GM23338 (cell line): ENCODE measurements around the gene MAP7D1.

Source experiments
- CREB1 ChIP-seq: fragments of 250-450 bp; sonication (Bioruptor Pico); IDR thresholded peaks from 2 replicates; pipeline ENCODE4 v1.5.0; 2020; ENCODE audit warnings: low read depth, mild to moderate bottlenecking, moderate library complexity
- CTCF ChIP-seq, 2 experiments: fragments of 200-600 bp in 1 of 2; sonication (generic) in 1 of 2; conservative IDR thresholded peaks; 2 replicates each; pipeline versions ENCODE4 v1.5.1 to v1.6.1; 2016 to 2017; ENCODE audit warnings: antibody characterized with exemption in 2 of 2, low read depth in 2 of 2, mild to moderate bottlenecking in 2 of 2, moderate library complexity in 1 of 2
- EZH2 ChIP-seq: fragments of 200-600 bp; sonication (generic); IDR thresholded peaks from one replicate; pipeline ENCODE4 v1.8.0; 2017; ENCODE audit warnings: antibody characterized with exemption, mild to moderate bottlenecking, low read depth; ENCODE audit not compliant: unreplicated experiment
- EZH2phosphoT487 ChIP-seq: fragments of 200-600 bp; sonication (generic); IDR thresholded peaks from one replicate; pipeline ENCODE4 v1.8.1; 2018; ENCODE audit warnings: antibody characterized with exemption; ENCODE audit not compliant: unreplicated experiment
- JUNB ChIP-seq: IDR thresholded peaks from one replicate; pipeline ENCODE4 v1.6.1; 2016; ENCODE audit warnings: antibody characterized with exemption; ENCODE audit not compliant: unreplicated experiment
- NANOG ChIP-seq: IDR thresholded peaks from 2 replicates; pipeline ENCODE4 v1.6.1; 2016; ENCODE audit warnings: antibody characterized with exemption, borderline replicate concordance
- POLR2AphosphoS5 ChIP-seq: IDR thresholded peaks from 2 replicates; pipeline ENCODE4 v1.6.1; 2016; ENCODE audit warnings: antibody characterized with exemption, low read depth
- REST ChIP-seq: IDR thresholded peaks from one replicate; pipeline ENCODE4 v1.6.1; 2018; ENCODE audit warnings: antibody characterized with exemption; ENCODE audit not compliant: unreplicated experiment
- STAT1 ChIP-seq: IDR thresholded peaks from one replicate; pipeline ENCODE4 v1.6.1; 2016; ENCODE audit warnings: antibody characterized with exemption; ENCODE audit not compliant: unreplicated experiment
- ZNF114 ChIP-seq: fragments of 250-450 bp; sonication (Bioruptor Pico); IDR thresholded peaks from 2 replicates; pipeline ENCODE4 v1.5.0; 2020; ENCODE audit warnings: mild to moderate bottlenecking, moderate library complexity
- ZNF331 ChIP-seq: fragments of 250-450 bp; sonication (Bioruptor Pico); IDR thresholded peaks from 2 replicates; pipeline ENCODE4 v1.5.0; 2020; ENCODE audit warnings: low read depth, mild to moderate bottlenecking, moderate library complexity
- ZNF462 ChIP-seq: fragments of 250-450 bp; sonication (Bioruptor Pico); IDR thresholded peaks from 2 replicates; pipeline ENCODE4 v1.5.0; 2020; ENCODE audit warnings: mild to moderate bottlenecking, moderate library complexity

GRCh38 chr1:36125129-36125991 lies 30.6 kb upstream of the MAP7D1 start, which contains the start of gene COL8A2:
- TF ChIP-seq CTCF (conservative IDR thresholded peaks at IDR 0.05; ENCODE audit: low read depth in 2 of 2) (no peak), POLR2AphosphoS5 (no peak), EZH2 (no peak), EZH2phosphoT487 (no peak), JUNB (no peak), REST (no peak), ZNF462 (CRISPR knock-in tag) (no peak), CREB1 (CRISPR knock-in tag) (no peak), ZNF331 (CRISPR knock-in tag) (no peak), ZNF114 (CRISPR knock-in tag) (no peak), STAT1 (no peak), NANOG (no peak)
